ENCODE data around the gene CABP5. TPM values are rescaled to one million over a fixed set of nuclear protein-coding genes. Genes with fewer than 3 reads are reported as not detected.

Gene CABP5
- total RNA-seq, 4 donors from 2014 or later = not detected

- H3K27ac ChIP-seq = no peak overlapping the region
- 83 to 85% methylated on average over 6 of the region's 6 CpGs for WGBS, 2 donors
- no peak for TF ChIP-seq EP300 (IDR thresholded peaks at IDR 0.05)
- TF ChIP-seq CTCF (IDR thresholded peaks at IDR 0.05) = no peak
- TF ChIP-seq POLR2A (IDR thresholded peaks at IDR 0.05) = no peak
Measured at GRCh38 chr19:47998800-47999199, 45.1 kb downstream of the CABP5 start.

GRCh38 chr19:47996230-47996727, 47.6 kb downstream of the CABP5 start:
- H3K9me3 ChIP-seq = peaks cover 0 to 7% (median 0%) of the 10 kb centered on the region in 4 donors
- no peaks in the 10 kb centered on the region for H3K36me3 ChIP-seq
- no peaks in the 10 kb centered on the region for H3K27me3 ChIP-seq
- no peak overlapping the region for H3K27ac ChIP-seq
- no peak for DNase-seq (ENCODE audit: low spot score in 2 of 2)
- 69 to 71% methylated on average over 1 of the region's 1 CpG for WGBS, 2 donors
- H3K4me1 ChIP-seq = no peaks in the 10 kb centered on the region
- no peak overlapping the region for H3K4me3 ChIP-seq
- TF ChIP-seq POLR2A (IDR thresholded peaks at IDR 0.05) (no peak), CTCF (IDR thresholded peaks at IDR 0.05) (no peak), EP300 (IDR thresholded peaks at IDR 0.05) (no peak)

More at GRCh38 chr19:47998800-47999199, 45.1 kb downstream of the CABP5 start:
- no peaks in the 10 kb centered on the region for H3K27me3 ChIP-seq
- H3K36me3 ChIP-seq = no peaks in the 10 kb centered on the region
- no peak overlapping the region for H3K4me3 ChIP-seq
- no peaks in the 10 kb centered on the region for H3K4me1 ChIP-seq
- DNase-seq (ENCODE audit: low spot score in 2 of 2) = no peak
- H3K9me3 ChIP-seq = peaks cover 0 to 7% (median 0%) of the 10 kb centered on the region in 4 donors

- H3K27me3 ChIP-seq = peaks cover 0 to 3% of the 10 kb centered on the region in 2 donors
Measured at GRCh38 chr19:47994209-47994802, 49.6 kb downstream of the CABP5 start, which contains the start of gene ELSPBP1. Gene ELSPBP1 (plus strand): TSS chr19:47994632. CDS start chr19:48008668, 14,036 bp downstream.

GRCh38 chr19:47992070-47992469, 51.8 kb downstream of the CABP5 start, which contains the start of gene BSPH1:
Gene BSPH1 (minus strand): TSS chr19:47992170. CDS start chr19:47992081, 89 bp downstream.
- H3K27me3 ChIP-seq = peaks cover 0 to 3% of the 10 kb centered on the region in 2 donors
- no peak within 1 kb of the TSS for H3K27ac ChIP-seq
- TF ChIP-seq CTCF (IDR thresholded peaks at IDR 0.05) (no peak), POLR2A (IDR thresholded peaks at IDR 0.05) (no peak), EP300 (IDR thresholded peaks at IDR 0.05) (no peak)
- no peaks in the 10 kb centered on the region for H3K4me1 ChIP-seq
- DNase-seq (ENCODE audit: low spot score in 2 of 2) = no peak
- WGBS, 2 donors = 57 to 64% methylated on average over 2 of the region's 2 CpGs
- no peaks in the 10 kb centered on the region for H3K36me3 ChIP-seq
- no peaks in the 10 kb centered on the region for H3K9me3 ChIP-seq
- no peak within 1 kb of the TSS for H3K4me3 ChIP-seq

More at GRCh38 chr19:47994209-47994802, 49.6 kb downstream of the CABP5 start, which contains the start of gene ELSPBP1:
- Histone ChIP-seq H3K27ac (no peak within 1 kb of the TSS), H3K4me1 (no peaks in the 10 kb centered on the region), H3K36me3 (no peaks in the 10 kb centered on the region), H3K9me3 (no peaks in the 10 kb centered on the region), H3K4me3 (no peak within 1 kb of the TSS)
- no peak for TF ChIP-seq POLR2A (IDR thresholded peaks at IDR 0.05)
- no peak for TF ChIP-seq CTCF (IDR thresholded peaks at IDR 0.05)
- no peak for TF ChIP-seq EP300 (IDR thresholded peaks at IDR 0.05)
- no peak for DNase-seq (ENCODE audit: low spot score in 2 of 2)
- WGBS, 2 donors = 15 to 23% methylated on average over 5 of the region's 5 CpGs

GRCh38 chr19:47991191-47991808, 52.6 kb downstream of the CABP5 start:
- no peak for DNase-seq (ENCODE audit: low spot score in 2 of 2)
- Histone ChIP-seq H3K4me3 (no peak overlapping the region), H3K27me3 (peaks cover 0 to 3% of the 10 kb centered on the region in 2 donors), H3K27ac (no peak overlapping the region), H3K36me3 (no peaks in the 10 kb centered on the region), H3K9me3 (no peaks in the 10 kb centered on the region), H3K4me1 (no peaks in the 10 kb centered on the region)
- TF ChIP-seq POLR2A (IDR thresholded peaks at IDR 0.05) (no peak), CTCF (IDR thresholded peaks at IDR 0.05) (no peak), EP300 (IDR thresholded peaks at IDR 0.05) (no peak)
- 45 to 47% methylated on average over 10 of the region's 10 CpGs for WGBS, 2 donors

All from tibial nerve (tissue), 4 donors.